Measurements from ENCODE around the gene FAM25G. TPM values are rescaled to one million over a fixed set of nuclear protein-coding genes. Genes with fewer than 3 reads are reported as not detected.

Gene FAM25G
- total RNA-seq, 1 donor from 2014 or later, result not detected

DNA sequence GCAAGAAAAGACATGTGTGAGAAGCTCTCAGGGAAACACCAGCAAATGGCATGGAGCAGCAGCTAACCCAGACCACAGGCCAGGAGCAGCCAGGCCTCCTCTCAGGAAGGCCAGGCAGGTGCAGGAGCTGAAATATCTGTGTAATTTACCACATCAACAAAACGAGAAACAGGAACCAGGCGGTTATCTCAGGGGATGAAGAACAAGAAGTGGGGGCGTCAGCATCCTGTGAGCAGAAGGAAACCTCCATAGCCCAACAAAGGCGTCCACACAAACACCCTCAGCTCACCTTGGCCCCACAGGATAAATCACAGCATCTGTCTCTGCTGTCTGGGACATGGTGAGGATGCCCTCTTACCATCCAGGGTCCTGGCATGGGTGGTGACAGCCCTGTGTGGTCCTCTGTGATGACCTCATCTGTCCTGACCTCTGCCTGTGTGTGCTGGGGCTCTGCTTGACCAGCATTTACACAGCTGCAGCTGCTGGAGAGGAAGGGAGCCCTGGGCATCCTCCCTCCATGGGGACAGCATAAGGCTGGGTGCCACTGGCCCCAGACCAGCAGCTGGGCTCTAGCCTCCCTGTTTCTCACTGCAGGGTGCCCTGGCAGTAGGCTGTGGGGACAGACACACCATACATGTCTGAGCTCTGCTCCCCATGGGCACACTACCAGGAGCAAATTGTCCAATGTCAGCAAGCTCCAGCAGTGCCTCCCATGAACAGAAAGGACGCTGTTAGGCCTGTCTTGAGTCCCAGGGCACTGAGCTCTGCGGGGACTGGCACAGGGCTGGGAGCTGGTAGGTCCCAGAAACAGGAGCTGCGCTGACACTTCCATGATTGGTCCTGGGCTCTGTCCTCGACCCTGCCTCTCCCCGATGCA, 42.2 kb downstream of the FAM25G start:
- peaks cover 6% of the 10 kb centered on the region for H3K9me3 Mint-ChIP-seq
- intact Hi-C loops (cut with micrococcal nuclease), result no loop called here
- H3K27me3 Mint-ChIP-seq, result no peaks in the 10 kb centered on the region
- H3K4me1 Mint-ChIP-seq, result peaks cover 2% of the 10 kb centered on the region
- no peak overlapping the region for H3K27ac Mint-ChIP-seq
- no peak for DNase-seq
- no peak overlapping the region for H3K4me3 Mint-ChIP-seq
- no peaks in the 10 kb centered on the region for H3K36me3 Mint-ChIP-seq (ENCODE audit: low read depth)

DNA sequence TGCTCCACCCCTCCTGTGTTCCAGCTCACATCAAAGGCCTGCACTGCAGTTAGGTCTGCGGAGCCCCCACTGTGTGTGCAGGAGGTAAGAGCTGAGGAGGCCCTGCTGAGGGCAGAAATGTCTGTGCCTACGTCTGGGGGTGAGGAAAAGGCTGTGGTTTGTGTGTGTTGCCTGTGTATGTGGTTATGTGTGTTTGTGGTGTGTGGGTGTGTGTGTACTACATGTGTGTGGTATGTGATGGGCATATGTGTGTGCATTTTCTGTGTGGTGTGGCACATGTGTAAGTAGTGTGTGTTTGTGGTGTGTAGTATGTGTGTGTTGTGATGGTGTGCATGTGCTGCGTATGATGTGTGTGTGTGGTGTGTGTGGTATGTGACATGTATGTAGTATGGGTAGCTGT, 43.8 kb downstream of the FAM25G start:
- H3K27me3 Mint-ChIP-seq, result no peaks in the 10 kb centered on the region
- H3K27ac Mint-ChIP-seq, result no peak overlapping the region
- intact Hi-C loops (cut with micrococcal nuclease), result no loop called here
- H3K4me3 Mint-ChIP-seq, result no peak overlapping the region
- H3K9me3 Mint-ChIP-seq, result peaks cover 6% of the 10 kb centered on the region
- no peak for DNase-seq
- peaks cover 2% of the 10 kb centered on the region for H3K4me1 Mint-ChIP-seq
- no peaks in the 10 kb centered on the region for H3K36me3 Mint-ChIP-seq (ENCODE audit: low read depth)

DNA sequence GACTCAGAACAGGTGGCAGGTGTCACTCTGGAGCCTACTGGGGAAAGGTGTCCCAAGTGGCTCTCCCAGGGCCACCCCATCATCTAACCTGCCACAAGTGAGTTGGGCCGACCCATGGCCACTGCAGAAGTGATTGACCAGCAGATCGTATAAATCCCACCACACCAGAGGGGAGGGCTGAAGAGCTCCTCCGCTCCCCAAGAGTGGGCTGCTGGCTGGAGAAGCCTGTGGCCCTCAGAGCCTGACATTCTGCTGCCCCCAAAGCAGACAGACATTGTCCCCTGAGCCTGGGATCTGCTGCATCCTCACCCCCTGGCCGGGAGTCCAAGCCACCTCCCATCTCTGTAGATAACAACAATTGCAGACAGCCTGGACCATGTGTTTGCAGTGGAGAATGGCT, 44.3 kb downstream of the FAM25G start:
- DNase-seq, result no peak
- no peak overlapping the region for H3K4me3 Mint-ChIP-seq
- no peak overlapping the region for H3K27ac Mint-ChIP-seq
- intact Hi-C loops (cut with micrococcal nuclease), result no loop called here
- H3K9me3 Mint-ChIP-seq, result peaks cover 6% of the 10 kb centered on the region
- H3K27me3 Mint-ChIP-seq, result peaks cover under 1% of the 10 kb centered on the region
- no peaks in the 10 kb centered on the region for H3K36me3 Mint-ChIP-seq (ENCODE audit: low read depth)
- peaks cover 2% of the 10 kb centered on the region for H3K4me1 Mint-ChIP-seq

DNA sequence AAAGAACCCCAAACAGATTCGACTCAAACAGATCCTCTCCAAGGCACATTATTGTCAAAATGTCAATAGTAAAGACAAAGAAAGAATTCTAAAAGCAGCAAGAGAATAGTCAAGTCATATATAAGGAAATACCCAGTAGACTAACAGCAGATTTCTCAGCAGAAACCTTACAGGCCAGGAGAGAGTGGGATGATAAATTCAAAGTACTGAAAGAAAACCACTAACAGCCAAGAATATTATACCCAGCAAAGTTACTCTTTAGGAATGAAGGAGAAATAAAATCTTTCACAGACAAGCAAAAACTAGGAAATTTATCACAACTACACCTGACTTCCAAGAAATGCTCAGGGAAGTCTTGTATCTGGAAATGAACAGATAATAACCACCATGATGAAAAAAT, 45.8 kb downstream of the FAM25G start:
- peaks cover 2% of the 10 kb centered on the region for H3K4me1 Mint-ChIP-seq
- no peak overlapping the region for H3K27ac Mint-ChIP-seq
- H3K4me3 Mint-ChIP-seq, result no peak overlapping the region
- peaks cover 6% of the 10 kb centered on the region for H3K9me3 Mint-ChIP-seq
- intact Hi-C loops (cut with micrococcal nuclease), result no loop called here
- peaks cover 5% of the 10 kb centered on the region for H3K27me3 Mint-ChIP-seq
- no peak for DNase-seq
- no peaks in the 10 kb centered on the region for H3K36me3 Mint-ChIP-seq (ENCODE audit: low read depth)

DNA sequence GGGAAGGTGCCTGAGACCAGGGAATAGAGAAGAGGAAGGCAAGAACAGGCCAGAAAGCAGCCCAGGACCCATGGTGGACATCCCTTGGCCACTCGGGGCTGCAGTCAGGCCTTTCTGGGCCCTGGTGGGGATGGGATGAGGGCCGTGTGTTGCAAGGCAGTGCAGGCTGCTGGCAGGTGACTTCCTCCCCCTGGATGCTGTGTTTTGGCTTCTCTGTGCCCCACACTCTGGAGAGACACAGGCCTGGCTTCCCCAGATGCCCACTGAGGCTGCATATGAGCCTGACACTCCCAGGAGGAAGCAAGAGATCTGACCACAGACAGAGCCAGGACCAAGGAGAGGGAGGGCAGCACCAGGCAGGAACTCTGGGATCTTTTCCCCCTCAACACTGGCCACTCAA, 47.5 kb downstream of the FAM25G start:
- Mint-ChIP-seq H3K36me3 (ENCODE audit: low read depth) (no peaks in the 10 kb centered on the region), H3K4me3 (no peak overlapping the region), H3K27ac (no peak overlapping the region), H3K4me1 (peaks cover 2% of the 10 kb centered on the region), H3K9me3 (peaks cover 6% of the 10 kb centered on the region), H3K27me3 (peaks cover 9% of the 10 kb centered on the region)
- DNase-seq, result no peak
- intact Hi-C loops (cut with micrococcal nuclease), result no loop called here

DNA sequence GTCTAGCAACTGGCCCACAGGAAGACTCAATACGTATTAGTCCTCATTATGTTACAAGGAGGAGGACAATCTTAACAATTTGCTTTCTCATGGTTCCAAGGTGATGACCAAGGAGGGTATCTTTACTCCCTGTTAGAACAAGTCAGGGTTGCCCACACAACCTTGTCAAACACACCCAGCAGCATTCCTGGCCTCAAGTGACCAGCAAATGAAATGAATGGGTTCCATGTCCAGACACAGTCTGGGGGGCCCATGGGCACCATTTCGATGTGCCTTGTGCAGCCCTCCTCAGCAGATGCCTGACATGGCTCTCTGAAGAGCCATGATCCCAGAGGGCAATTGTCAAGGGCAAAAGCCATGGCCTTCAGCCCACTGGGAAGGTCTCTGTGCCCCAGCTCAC, 48.4 kb downstream of the FAM25G start:
- intact Hi-C loops (cut with micrococcal nuclease), result no loop called here
- DNase-seq, result no peak
- no peaks in the 10 kb centered on the region for H3K36me3 Mint-ChIP-seq (ENCODE audit: low read depth)
- peaks cover 6% of the 10 kb centered on the region for H3K9me3 Mint-ChIP-seq
- no peak overlapping the region for H3K4me3 Mint-ChIP-seq
- H3K4me1 Mint-ChIP-seq, result no peaks in the 10 kb centered on the region
- no peak overlapping the region for H3K27ac Mint-ChIP-seq
- peaks cover 9% of the 10 kb centered on the region for H3K27me3 Mint-ChIP-seq

DNA sequence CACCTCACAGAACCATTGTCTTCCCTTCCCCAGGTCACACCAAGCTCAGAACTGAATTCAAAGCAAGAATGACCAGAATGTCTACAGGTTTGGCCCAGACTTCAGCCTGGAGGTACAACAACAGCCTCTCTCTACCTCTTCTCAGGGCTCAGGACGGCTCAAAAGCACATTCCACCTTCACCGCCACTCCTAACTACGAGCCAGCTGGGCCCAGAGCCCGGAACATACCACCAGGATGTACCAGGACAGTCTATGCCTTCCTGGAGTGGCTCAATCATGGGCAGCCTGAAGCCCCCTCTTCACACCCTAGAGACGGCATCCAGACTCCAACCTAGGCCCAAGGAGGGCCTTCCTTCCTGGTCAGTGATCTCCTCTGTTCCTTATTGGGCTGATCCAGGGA, 49.1 kb downstream of the FAM25G start:
- H3K4me3 Mint-ChIP-seq, result no peak overlapping the region
- DNase-seq, result no peak
- H3K27ac Mint-ChIP-seq, result no peak overlapping the region
- H3K9me3 Mint-ChIP-seq, result peaks cover 6% of the 10 kb centered on the region
- H3K4me1 Mint-ChIP-seq, result no peaks in the 10 kb centered on the region
- intact Hi-C loops (cut with micrococcal nuclease), result no loop called here
- H3K36me3 Mint-ChIP-seq (ENCODE audit: low read depth), result no peaks in the 10 kb centered on the region
- H3K27me3 Mint-ChIP-seq, result peaks cover 11% of the 10 kb centered on the region

DNA sequence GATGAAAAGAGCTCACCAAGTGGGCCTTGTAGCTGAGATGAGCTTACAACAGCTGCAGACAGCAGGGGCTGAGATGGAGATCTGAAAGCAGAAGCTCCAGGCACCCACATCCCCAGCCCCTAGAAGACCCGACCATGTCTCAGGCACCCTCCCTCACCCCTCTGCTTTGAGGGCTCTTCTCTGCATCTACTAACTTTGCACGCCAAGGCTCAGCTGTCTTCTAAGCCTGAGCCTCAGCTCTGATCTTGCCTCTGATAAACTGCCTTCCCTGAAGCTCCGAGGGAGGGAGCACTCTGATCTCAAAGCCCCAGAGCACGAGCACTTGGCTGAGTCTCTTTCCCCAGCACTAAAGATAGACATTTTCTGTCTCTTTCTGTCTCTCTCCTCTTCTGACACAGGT, 49.6 kb downstream of the FAM25G start:
- peaks cover 6% of the 10 kb centered on the region for H3K9me3 Mint-ChIP-seq
- no peaks in the 10 kb centered on the region for H3K36me3 Mint-ChIP-seq (ENCODE audit: low read depth)
- no peaks in the 10 kb centered on the region for H3K4me1 Mint-ChIP-seq
- DNase-seq, result no peak
- H3K27me3 Mint-ChIP-seq, result peaks cover 11% of the 10 kb centered on the region
- H3K4me3 Mint-ChIP-seq, result no peak overlapping the region
- intact Hi-C loops (cut with micrococcal nuclease), result no loop called here
- no peak overlapping the region for H3K27ac Mint-ChIP-seq

DNA sequence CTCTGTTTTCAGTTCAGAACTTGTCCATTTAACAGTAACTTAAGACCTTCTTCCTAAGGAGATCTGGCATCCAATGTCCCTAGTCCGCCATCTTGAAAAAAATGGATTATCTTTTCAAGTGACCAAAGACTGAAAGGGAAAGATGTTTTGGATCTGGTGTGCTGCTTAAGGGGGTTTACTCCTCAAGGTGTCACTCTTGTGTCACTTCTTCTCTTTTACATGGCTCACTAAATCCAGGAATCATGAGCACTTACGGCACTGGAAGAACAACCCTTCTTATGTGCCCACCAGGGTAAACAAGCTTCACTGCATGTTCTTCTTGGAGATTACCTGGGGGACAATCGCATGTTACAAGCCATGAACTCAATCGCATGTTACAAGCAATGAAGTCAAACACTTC, 51.3 kb downstream of the FAM25G start:
- H3K4me1 Mint-ChIP-seq, result no peaks in the 10 kb centered on the region
- intact Hi-C loops (cut with micrococcal nuclease), result no loop called here
- H3K9me3 Mint-ChIP-seq, result peaks cover 2% of the 10 kb centered on the region
- no peak overlapping the region for H3K27ac Mint-ChIP-seq
- no peak for DNase-seq
- H3K4me3 Mint-ChIP-seq, result no peak overlapping the region
- H3K27me3 Mint-ChIP-seq, result peaks cover 24% of the 10 kb centered on the region
- H3K36me3 Mint-ChIP-seq (ENCODE audit: low read depth), result no peaks in the 10 kb centered on the region

DNA sequence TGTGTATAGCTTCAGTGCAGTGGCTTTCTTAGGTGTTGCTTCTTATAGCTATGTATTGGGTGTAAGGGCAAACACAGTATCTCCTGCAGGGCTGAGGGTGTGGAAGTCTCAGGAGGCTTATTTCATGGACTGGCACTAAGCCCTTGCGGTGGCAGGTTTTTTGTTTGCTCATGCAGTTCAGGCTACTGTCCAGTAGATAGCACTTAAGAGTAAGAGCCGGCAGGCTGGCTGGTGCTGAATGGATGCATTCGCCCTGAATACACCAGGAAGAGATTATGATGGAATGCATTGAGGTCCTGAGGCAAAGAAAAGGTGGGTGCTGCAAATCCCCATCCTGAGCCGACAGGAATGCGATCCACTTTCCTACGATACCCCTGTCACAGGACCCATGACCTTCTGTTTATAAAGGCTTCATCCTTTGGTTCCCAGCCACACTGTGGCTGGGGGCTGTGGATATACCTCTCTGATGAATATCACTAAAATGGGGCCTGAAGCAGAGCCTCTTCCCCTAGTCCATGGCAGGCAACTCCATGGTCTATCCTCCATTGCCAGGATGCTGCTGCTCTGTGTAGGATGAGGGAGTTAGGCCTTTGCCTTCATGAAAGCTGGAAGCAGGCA, 52.5 kb downstream of the FAM25G start:
- Mint-ChIP-seq H3K9me3 (no peaks in the 10 kb centered on the region), H3K4me3 (no peak overlapping the region), H3K4me1 (no peaks in the 10 kb centered on the region), H3K27ac (no peak overlapping the region), H3K36me3 (ENCODE audit: low read depth) (no peaks in the 10 kb centered on the region), H3K27me3 (peaks cover 25% of the 10 kb centered on the region)
- intact Hi-C loops (cut with micrococcal nuclease), result no loop called here
- DNase-seq, result no peak

Other genes with a start within 250 kb of the FAM25G start
- gene GDF10, start 191.5 kb downstream of the FAM25G start, total RNA-seq, result 0.49 and 0.59 TPM in 2 replicates
- gene GDF2, start 169.2 kb downstream of the FAM25G start, total RNA-seq, result not detected in 2 replicates
- not detected in 2 replicates for gene RBP3, start 143.3 kb downstream of the FAM25G start, total RNA-seq
- gene ZNF488, start 107.4 kb downstream of the FAM25G start, total RNA-seq, result 0.07 TPM in 1 of 2 replicates, not detected in the other
- gene ANXA8, start 7.6 kb downstream of the FAM25G start, total RNA-seq, result 0.17 TPM in 1 of 2 replicates, not detected in the other
- gene AGAP9, start 31.9 kb upstream of the FAM25G start, total RNA-seq, result 8.6 and 9.8 TPM in 2 replicates

Data from activated CD4-positive, alpha-beta T cell treated with anti-CD3 and anti-CD28 coated beads, Interleukin-2, amount 10 ng/mL, durations not matched to agents 24 days and 14 days (primary cell).